OCI-LY3 (cell line): Measurements from ENCODE around the gene ALDH1A1.

Experiments
- CTCF ChIP-seq: fragments of 200-600, 300-600 bp; sonication (generic); IDR thresholded peaks from 2 replicates; pipeline ENCODE4 v1.5.1; 2014; ENCODE audit warnings: antibody characterized with exemption, low read length, low read depth
- EZH2phosphoT487 ChIP-seq: fragments of 200-600 bp; shearing (Covaris generic); IDR thresholded peaks from 2 replicates; pipeline ENCODE4 v1.6.1; 2018; ENCODE audit warnings: antibody characterized with exemption, mixed run types, low read depth

- TF ChIP-seq CTCF (no peak), EZH2phosphoT487 (no peak)
Measured at GRCh38 chr9:72946821-72947220, 6.0 kb downstream of the ALDH1A1 start.
